Calu3 (cell line): Measurements from ENCODE around the gene CTSA. TPM values are rescaled to one million over a fixed set of nuclear protein-coding genes. Genes with fewer than 3 reads are reported as not detected.
A peak's percentile ranks its signal among the peaks of the same experiment; 100 is the strongest.

Experiments
- Bru-seq: library from RNA; stranded (reverse); fragments of 400-500 nt; gene quantifications from one replicate; lab custom pipeline; 2021; lab: Mats Ljungman, UMichigan
- BruChase-seq, 2 experiments: library from RNA; stranded (reverse); fragments of 400-500 nt; gene quantifications; one replicate each; lab custom pipeline; 2021; lab: Mats Ljungman, UMichigan
- BruUV-seq: library from RNA; stranded (reverse); fragments of 400-500 nt; replicated peaks from 2 replicates; lab custom pipeline; 2021; lab: Mats Ljungman, UMichigan
- CTCF ChIA-PET: fragments of 300-600 bp; sonication (Branson Sonifier 250); formaldehyde crosslinking; loops from one replicate; lab custom pipeline; 2022; ENCODE audit warnings: antibody characterized with exemption; lab: Charles Lee
- DNase-seq: peaks from one replicate; pipeline ENCODE4 v3.0.0; 2022
- H3K27ac Mint-ChIP-seq: one replicate; pipeline ENCODE4 v1.8.0; 2022; ENCODE audit warnings: mixed read lengths; ENCODE audit not compliant: unreplicated experiment
- H3K27me3 Mint-ChIP-seq: one replicate; pipeline ENCODE4 v1.8.0; 2022; ENCODE audit warnings: mixed read lengths; ENCODE audit not compliant: unreplicated experiment
- H3K36me3 Mint-ChIP-seq: one replicate; pipeline ENCODE4 v1.8.0; 2022; ENCODE audit warnings: mild to moderate bottlenecking, moderate library complexity, mixed read lengths; ENCODE audit not compliant: insufficient read depth, unreplicated experiment
- H3K4me1 Mint-ChIP-seq: one replicate; pipeline ENCODE4 v1.8.0; 2022; ENCODE audit warnings: mild to moderate bottlenecking, low read depth, mixed read lengths; ENCODE audit not compliant: unreplicated experiment
- H3K4me3 Mint-ChIP-seq: one replicate; pipeline ENCODE4 v1.8.0; 2022; ENCODE audit warnings: mild to moderate bottlenecking, low read depth, moderate library complexity, mixed read lengths; ENCODE audit not compliant: unreplicated experiment
- H3K9me3 Mint-ChIP-seq: one replicate; pipeline ENCODE4 v1.8.0; 2022; ENCODE audit warnings: low read depth, mixed read lengths; ENCODE audit not compliant: unreplicated experiment
- intact Hi-C: fragments of 100-400 bp; cut with micrococcal nuclease; formaldehyde crosslinking; loops from one replicate; pipeline ENCODE4 v1.10.0; 2022; ENCODE audit not compliant: unreplicated experiment
- long read RNA-seq: library from polyadenylated mRNA; stranded (forward); transcript quantifications from one replicate; pipeline ENCODE4 v2.0.0, GENCODE V29; 2022
- total RNA-seq: library from RNA; stranded (reverse); gene quantifications from 2 replicates; pipeline ENCODE4 v1.2.3, GENCODE V29; 2022
- TF ChIP-seq, protein P1 (sequence below): fragments of 200-600 bp; IDR thresholded peaks from one replicate; pipeline ENCODE4 v1.8.0; 2022; ENCODE audit warnings: antibody characterized with exemption; ENCODE audit not compliant: unreplicated experiment

The CTSA gene
- total RNA-seq (164 and 201 TPM in 2 replicates), Bru-seq, nascent RNA (percentile 69 among the genes with signal in this experiment), BruChase-seq, experiment 1, labeled RNA remaining after a 6-hour chase (percentile 88 among the genes with signal in this experiment), BruChase-seq, experiment 2, labeled RNA remaining after a 2-hour chase (percentile 84 among the genes with signal in this experiment)
- long read RNA-seq, transcript CTSA-204 (15 exons, 2,149 nt) = major isoform, 274 of 369 reads
- long read RNA-seq, transcript CTSA-201 (15 exons, 1,898 nt) = minor isoform, 10 of 369 reads
- long read RNA-seq, transcript CTSA-203 (14 exons, 1,972 nt) = minor isoform, 27 of 369 reads
- long read RNA-seq, partial matches to known transcripts = 34 of 369 reads
- long read RNA-seq, other reads (novel, unspliced or antisense) = 19 of 369 reads

DNA sequence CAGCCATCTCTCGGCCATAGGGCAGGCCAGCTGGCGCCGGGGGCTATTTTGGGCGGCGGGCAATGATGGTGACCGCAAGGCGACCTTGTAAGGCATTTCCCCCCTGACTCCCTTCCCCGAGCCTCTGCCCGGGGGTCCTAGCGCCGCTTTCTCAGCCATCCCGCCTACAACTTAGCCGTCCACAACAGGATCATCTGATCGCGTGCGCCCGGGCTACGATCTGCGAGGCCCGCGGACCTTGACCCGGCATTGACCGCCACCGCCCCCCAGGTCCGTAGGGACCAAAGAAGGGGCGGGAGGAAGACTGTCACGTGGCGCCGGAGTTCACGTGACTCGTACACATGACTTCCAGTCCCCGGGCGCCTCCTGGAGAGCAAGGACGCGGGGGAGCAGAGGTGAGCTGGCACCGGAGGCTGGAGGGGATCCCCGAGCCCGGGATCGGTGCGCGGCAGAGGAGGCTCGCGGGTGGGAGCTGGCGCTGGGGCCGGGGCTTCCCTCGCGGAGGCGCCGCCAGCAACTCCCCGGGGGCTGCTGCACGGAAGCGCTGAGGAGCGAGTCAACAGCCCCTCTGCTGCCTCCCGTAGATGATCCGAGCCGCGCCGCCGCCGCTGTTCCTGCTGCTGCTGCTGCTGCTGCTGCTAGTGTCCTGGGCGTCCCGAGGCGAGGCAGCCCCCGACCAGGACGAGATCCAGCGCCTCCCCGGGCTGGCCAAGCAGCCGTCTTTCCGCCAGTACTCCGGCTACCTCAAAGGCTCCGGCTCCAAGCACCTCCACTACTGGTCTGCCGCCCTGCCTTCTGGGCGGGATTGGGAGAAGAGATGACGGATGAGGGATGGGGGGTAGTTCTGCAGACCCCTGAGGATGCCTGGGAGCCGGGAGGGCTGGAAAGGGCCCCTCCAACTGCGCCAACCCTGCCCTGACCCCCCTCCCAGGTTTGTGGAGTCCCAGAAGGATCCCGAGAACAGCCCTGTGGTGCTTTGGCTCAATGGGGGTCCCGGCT lies at the start of gene CTSA, which contains the start of gene NEURL2:
CTSA (plus strand) TSS at position 351 of the 999 bp plus-strand sequence; CDS start at position 585, 234 bp downstream.
NEURL2 (minus strand) TSS at position 224 of the 999 bp plus-strand sequence; CDS start at position 7, 217 bp downstream.
- peak within 1 kb of the TSS; percentile 95 for H3K27ac Mint-ChIP-seq
- H3K36me3 Mint-ChIP-seq = peaks cover 38% of the 10 kb centered on the region
- H3K9me3 Mint-ChIP-seq = no peaks in the 10 kb centered on the region
- intact Hi-C loops = no loop called here
- H3K27me3 Mint-ChIP-seq = no peaks in the 10 kb centered on the region
- TF ChIP-seq, protein P1, sequence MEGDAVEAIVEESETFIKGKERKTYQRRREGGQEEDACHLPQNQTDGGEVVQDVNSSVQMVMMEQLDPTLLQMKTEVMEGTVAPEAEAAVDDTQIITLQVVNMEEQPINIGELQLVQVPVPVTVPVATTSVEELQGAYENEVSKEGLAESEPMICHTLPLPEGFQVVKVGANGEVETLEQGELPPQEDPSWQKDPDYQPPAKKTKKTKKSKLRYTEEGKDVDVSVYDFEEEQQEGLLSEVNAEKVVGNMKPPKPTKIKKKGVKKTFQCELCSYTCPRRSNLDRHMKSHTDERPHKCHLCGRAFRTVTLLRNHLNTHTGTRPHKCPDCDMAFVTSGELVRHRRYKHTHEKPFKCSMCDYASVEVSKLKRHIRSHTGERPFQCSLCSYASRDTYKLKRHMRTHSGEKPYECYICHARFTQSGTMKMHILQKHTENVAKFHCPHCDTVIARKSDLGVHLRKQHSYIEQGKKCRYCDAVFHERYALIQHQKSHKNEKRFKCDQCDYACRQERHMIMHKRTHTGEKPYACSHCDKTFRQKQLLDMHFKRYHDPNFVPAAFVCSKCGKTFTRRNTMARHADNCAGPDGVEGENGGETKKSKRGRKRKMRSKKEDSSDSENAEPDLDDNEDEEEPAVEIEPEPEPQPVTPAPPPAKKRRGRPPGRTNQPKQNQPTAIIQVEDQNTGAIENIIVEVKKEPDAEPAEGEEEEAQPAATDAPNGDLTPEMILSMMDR = no peak
- CTCF ChIA-PET = interaction anchor here (0.7 to 1.0 kb wide), 3 partner anchors 9 to 11 kb away, joined by 3 read pairs; no protein-coding TSS in a partner anchor
- H3K4me3 Mint-ChIP-seq = peak within 1 kb of the TSS; percentile 97
- BruUV-seq = TSS peak; percentile 37
- DNase-seq = peak; percentile 94
- H3K4me1 Mint-ChIP-seq = peaks cover 9% of the 10 kb centered on the region

DNA sequence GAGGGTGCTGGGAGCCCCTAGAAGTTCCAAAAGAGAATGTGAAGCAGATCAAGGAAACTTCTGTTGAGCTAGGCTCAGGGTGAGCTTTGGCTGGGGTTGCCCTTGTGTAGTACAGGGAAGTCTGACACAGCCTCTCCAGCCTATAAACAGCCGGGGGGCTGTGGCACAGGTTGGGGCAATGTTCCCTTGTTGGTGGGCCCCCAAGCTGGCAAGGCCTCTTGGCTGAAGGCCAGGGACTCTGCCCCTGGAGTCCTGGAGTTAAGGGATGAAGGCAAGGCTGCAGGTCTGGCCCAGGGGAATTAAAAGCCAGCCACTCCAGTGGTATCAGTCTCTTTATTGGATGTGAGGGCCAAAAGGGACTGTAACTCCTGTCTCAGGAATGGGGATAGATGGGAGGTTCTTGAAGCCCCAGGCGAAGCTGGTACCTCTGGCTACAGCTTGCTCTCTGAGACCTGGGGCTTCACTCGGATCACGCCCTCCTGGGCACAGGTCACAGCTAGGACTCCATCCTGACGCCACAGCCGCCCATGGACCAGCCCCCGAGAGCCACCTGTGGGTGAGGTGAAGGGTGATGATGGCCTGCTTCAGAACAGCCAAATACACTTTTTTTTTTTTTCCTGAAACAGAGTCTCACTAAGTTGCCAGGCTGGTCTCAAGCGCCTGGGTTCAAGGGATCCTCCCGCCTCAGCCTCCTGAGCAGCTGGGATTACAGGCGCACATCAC lies 49.6 kb upstream of the CTSA start:
- Mint-ChIP-seq H3K27me3 (no peaks in the 10 kb centered on the region), H3K36me3 (peaks cover 40% of the 10 kb centered on the region), H3K9me3 (no peaks in the 10 kb centered on the region), H3K4me3 (no peak overlapping the region), H3K27ac (no peak overlapping the region), H3K4me1 (no peaks in the 10 kb centered on the region)
- no TSS peak for BruUV-seq
- intact Hi-C loops = no loop called here
- no peak for DNase-seq
- TF ChIP-seq, protein P1 = no peak
- CTCF ChIA-PET = interaction anchor here (0.6 kb wide), 1 partner anchor 1059 kb away, joined by 3 read pairs; no protein-coding TSS in a partner anchor

DNA sequence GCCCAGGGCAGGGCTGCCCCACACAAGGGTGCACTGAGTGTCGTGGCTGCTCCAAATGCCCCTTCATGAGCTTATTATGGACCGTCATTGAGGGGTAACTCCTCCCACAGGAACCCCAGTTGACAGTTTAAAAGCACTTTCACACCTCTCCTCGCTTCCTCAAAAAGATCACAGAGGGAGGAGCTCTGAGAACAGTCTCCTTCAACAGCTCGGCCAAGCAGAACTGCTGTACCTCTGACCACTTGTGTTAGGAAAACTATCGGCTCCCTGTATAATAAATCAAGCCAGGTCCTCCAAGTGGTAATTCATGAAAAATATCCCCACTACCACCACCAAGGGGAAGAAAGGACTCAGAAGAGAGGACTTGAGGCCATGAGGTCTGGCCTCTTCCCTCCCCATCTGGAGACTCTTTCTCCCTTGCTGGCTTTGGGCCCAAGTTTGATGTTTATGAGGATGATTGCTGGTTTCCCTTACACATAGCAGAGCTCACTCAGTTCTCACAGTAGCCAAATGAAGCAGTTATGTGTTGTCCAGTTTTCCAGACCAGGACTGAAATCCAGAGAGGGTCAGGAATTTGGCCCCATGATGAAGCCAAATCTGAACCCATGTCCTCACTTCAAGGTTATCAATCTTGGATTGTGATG lies 48.8 kb upstream of the CTSA start:
- H3K27ac Mint-ChIP-seq = no peak overlapping the region
- peaks cover 41% of the 10 kb centered on the region for H3K36me3 Mint-ChIP-seq
- H3K9me3 Mint-ChIP-seq = no peaks in the 10 kb centered on the region
- no peaks in the 10 kb centered on the region for H3K4me1 Mint-ChIP-seq
- TF ChIP-seq, protein P1 = no peak
- H3K4me3 Mint-ChIP-seq = no peak overlapping the region
- BruUV-seq = no TSS peak
- no peak for DNase-seq
- H3K27me3 Mint-ChIP-seq = no peaks in the 10 kb centered on the region
- intact Hi-C loops = no loop called here
- CTCF ChIA-PET = interaction anchor here (0.5 kb wide), 1 partner anchor 604 kb away, joined by 3 read pairs; no protein-coding TSS in a partner anchor
